D721Med (cell line): ENCODE results near the gene CDC40.
"Not testable (repeated sequence)": the region's sequence is repeated elsewhere in the genome, so short reads cannot be mapped to it uniquely, and the experiment has no call there.

ENCODE experiments used
- DNase-seq: peaks from one replicate; pipeline ENCODE4 v3.0.0; 2011; ENCODE audit warnings: low spot score; ENCODE audit not compliant: insufficient read length
- FAIRE-seq: peaks from 2 replicates; lab custom pipeline; 2011; peaks lifted over from hg19 to GRCh38; lab: Jason Lieb, UNC
- TF ChIP-seq, protein P1 (sequence below): IDR thresholded peaks from 2 replicates; pipeline ENCODE4 v1.5.1; 2012; ENCODE audit warnings: mild to moderate bottlenecking, control low read depth; ENCODE audit not compliant: insufficient read depth; ENCODE audit errors: missing control alignments

Gene CDC40

DNA sequence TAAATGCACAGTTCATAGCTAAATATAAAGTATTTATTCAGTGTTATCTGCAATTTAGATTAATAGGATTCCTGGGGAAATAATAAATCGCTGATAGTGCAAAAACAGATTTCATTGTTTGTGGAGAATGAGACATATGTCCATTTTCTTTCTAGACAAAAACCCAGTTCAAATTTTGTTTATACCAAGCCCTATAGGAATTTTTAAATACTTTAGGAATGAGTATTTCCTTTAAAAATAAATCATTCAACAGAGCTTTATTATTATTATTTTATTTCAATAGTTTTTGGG, 91.5 kb downstream of the CDC40 start:
- DNase-seq, result no peak
- FAIRE-seq, result no peak
- TF ChIP-seq, protein P1, sequence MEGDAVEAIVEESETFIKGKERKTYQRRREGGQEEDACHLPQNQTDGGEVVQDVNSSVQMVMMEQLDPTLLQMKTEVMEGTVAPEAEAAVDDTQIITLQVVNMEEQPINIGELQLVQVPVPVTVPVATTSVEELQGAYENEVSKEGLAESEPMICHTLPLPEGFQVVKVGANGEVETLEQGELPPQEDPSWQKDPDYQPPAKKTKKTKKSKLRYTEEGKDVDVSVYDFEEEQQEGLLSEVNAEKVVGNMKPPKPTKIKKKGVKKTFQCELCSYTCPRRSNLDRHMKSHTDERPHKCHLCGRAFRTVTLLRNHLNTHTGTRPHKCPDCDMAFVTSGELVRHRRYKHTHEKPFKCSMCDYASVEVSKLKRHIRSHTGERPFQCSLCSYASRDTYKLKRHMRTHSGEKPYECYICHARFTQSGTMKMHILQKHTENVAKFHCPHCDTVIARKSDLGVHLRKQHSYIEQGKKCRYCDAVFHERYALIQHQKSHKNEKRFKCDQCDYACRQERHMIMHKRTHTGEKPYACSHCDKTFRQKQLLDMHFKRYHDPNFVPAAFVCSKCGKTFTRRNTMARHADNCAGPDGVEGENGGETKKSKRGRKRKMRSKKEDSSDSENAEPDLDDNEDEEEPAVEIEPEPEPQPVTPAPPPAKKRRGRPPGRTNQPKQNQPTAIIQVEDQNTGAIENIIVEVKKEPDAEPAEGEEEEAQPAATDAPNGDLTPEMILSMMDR, result no peak

DNA sequence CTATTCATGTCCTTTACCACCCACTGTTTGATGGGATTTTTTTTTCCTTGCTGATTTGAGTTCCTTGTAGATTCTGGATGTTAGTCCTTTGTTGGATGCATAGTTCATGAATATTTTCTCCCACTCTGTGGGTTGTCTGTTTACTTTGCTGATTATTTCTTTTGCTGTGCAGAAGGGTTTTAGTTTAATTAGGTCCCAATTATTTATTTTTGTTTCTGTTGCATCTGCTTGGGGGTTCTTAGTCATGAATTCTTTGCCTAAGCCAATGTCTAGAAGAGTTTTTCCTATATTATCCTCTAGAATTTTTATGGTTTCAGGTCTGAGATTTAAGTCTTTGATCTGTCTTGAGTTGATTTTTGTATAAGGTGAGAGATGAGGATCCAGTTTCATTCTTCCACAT, 92.6 kb downstream of the CDC40 start:
- not testable (repeated sequence) for DNase-seq, FAIRE-seq

DNA sequence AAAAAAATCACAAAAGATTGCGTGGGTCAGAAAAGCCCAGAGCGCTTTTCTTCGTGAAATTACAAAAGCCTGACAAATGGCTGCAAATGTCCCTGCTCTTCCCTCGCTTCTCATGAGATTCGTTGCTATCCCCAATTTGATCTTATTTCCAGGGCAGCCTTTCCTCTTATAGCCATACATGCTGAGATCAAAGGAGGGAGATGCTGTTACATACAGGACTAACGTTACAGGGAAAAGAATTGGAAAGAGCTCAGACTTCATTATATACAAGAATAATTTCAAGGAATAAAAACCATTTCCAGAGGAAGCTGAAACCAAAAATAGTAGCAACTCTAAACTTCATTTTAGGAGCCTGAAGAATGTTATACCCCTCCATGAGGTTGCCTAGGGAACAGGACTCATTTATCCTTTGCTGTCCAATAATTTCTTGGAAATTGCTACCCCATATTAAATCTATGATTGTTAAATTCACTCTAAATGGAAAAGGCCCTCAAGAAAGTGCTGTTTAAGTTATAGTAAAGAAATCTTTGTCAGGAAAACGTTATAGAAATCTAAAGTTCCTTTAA, 97.0 kb downstream of the CDC40 start:
- TF ChIP-seq, protein P1, result no peak
- DNase-seq (no peak), FAIRE-seq (no peak)
